A673 (cell line): Measurements from ENCODE around the gene INTS6. TPM values are rescaled to one million over a fixed set of nuclear protein-coding genes. Genes with fewer than 3 reads are reported as not detected.
A peak's percentile ranks its signal among the peaks of the same experiment; 100 is the strongest.

ENCODE experiments used
- BruUV-seq: library from RNA; stranded (reverse); fragments of 400-500 nt; replicated peaks from 2 replicates; lab custom pipeline; 2021; lab: Mats Ljungman, UMichigan
- CTCF ChIA-PET: fragments of 300-600 bp; sonication (Branson Sonifier 250); formaldehyde crosslinking; loops from one replicate; lab custom pipeline; 2022; ENCODE audit warnings: antibody characterized with exemption; lab: Charles Lee
- POLR2A ChIA-PET: fragments of 300-600 bp; sonication (Branson Sonifier 250); formaldehyde crosslinking; loops from one replicate; lab custom pipeline; 2022; ENCODE audit warnings: antibody characterized with exemption; ENCODE audit not compliant: low non-redundant PET; lab: Charles Lee
- DNase-seq: peaks from one replicate; pipeline ENCODE4 v3.0.0-alpha.2; 2015; ENCODE audit warnings: low spot score
- H3K27ac ChIP-seq: fragments of 200-600 bp; sonication (generic); 2 replicates; pipeline ENCODE4 v1.5.1; 2016; ENCODE audit warnings: mixed run types, low read depth, mild to moderate bottlenecking, mixed read lengths, antibody characterized with exemption, low read length; ENCODE audit not compliant: poor library complexity, severe bottlenecking
- H3K27me3 ChIP-seq: fragments of 200-600 bp; sonication (generic); replicated peaks from 2 replicates; pipeline ENCODE4 v1.6.1; 2017; ENCODE audit warnings: mixed run types, low read depth, mild to moderate bottlenecking, mixed read lengths, antibody characterized with exemption, low read length; ENCODE audit not compliant: insufficient read depth, poor library complexity
- H3K36me3 ChIP-seq: fragments of 200-600 bp; sonication (generic); 2 replicates; pipeline ENCODE4 v1.6.1; 2016; ENCODE audit warnings: mixed run types, mild to moderate bottlenecking, mixed read lengths, antibody characterized with exemption, low read length; ENCODE audit not compliant: insufficient read depth, poor library complexity, severe bottlenecking
- H3K4me1 ChIP-seq: fragments of 200-600 bp; sonication (generic); 2 replicates; pipeline ENCODE4 v1.6.1; 2017; ENCODE audit warnings: mixed run types, mild to moderate bottlenecking, mixed read lengths, antibody characterized with exemption, low read length; ENCODE audit not compliant: insufficient read depth, poor library complexity, severe bottlenecking
- H3K4me3 ChIP-seq: fragments of 200-600 bp; sonication (generic); 2 replicates; pipeline ENCODE4 v1.5.1; 2016; ENCODE audit warnings: low read depth, mixed run types, mild to moderate bottlenecking, mixed read lengths, low read length; ENCODE audit not compliant: poor library complexity, severe bottlenecking
- H3K9me3 ChIP-seq: fragments of 200-600 bp; sonication (generic); 2 replicates; pipeline ENCODE4 v1.6.1; 2016; ENCODE audit warnings: mixed run types, low read depth, mild to moderate bottlenecking, mixed read lengths, antibody characterized with exemption, low read length; ENCODE audit not compliant: poor library complexity, severe bottlenecking
- CTCF ChIP-seq: fragments of 300-800, 200-600 bp; sonication (generic); conservative IDR thresholded peaks from 2 replicates; pipeline ENCODE4 v1.5.1; 2017; ENCODE audit warnings: low read depth, mild to moderate bottlenecking, antibody characterized with exemption, low read length, moderate library complexity, mixed read lengths
- EZH2 ChIP-seq: fragments of 200-600 bp; sonication (generic); IDR thresholded peaks from 2 replicates; pipeline ENCODE4 v1.6.1; 2017; ENCODE audit warnings: borderline replicate concordance, low read depth, mild to moderate bottlenecking, mixed read lengths, antibody characterized with exemption, low read length; ENCODE audit not compliant: poor library complexity, severe bottlenecking
- intact Hi-C: fragments of 100-400 bp; cut with micrococcal nuclease; formaldehyde crosslinking; loops from one replicate; pipeline ENCODE4 v1.10.0; 2022; ENCODE audit not compliant: unreplicated experiment
- total RNA-seq: library from RNA; stranded (reverse); gene quantifications from 2 replicates; pipeline ENCODE4 v1.2.3, GENCODE V29; 2021

The INTS6 gene
- total RNA-seq, 1 experiment from 2014 or later, result 90.4 TPM

- TF ChIP-seq EZH2 (no peak), CTCF (peak; percentile 71)
- DNase-seq, result peak; percentile 50
- Histone ChIP-seq H3K27ac (no peak overlapping the region), H3K4me3 (no peak overlapping the region), H3K9me3 (no peaks in the 10 kb centered on the region), H3K27me3 (no peaks in the 10 kb centered on the region), H3K4me1 (peaks cover 55% of the 10 kb centered on the region), H3K36me3 (peaks cover 22% of the 10 kb centered on the region)
- BruUV-seq, result no TSS peak
- intact Hi-C loops, result loop anchor here (5.0 to 10.0 kb wide), 3 partner anchors 310 to 362 kb away; no protein-coding TSS in a partner anchor
- ChIA-PET POLR2A (no interaction called here), CTCF (interaction anchor here (0.6 to 1.2 kb wide), 4 partner anchors 286 to 365 kb away, joined by 4 to 10 read pairs (median 4); no protein-coding TSS in a partner anchor)
These were observed 17.7 kb downstream of the INTS6 start for GRCh38 chr13:51435002-51435578.

DNA sequence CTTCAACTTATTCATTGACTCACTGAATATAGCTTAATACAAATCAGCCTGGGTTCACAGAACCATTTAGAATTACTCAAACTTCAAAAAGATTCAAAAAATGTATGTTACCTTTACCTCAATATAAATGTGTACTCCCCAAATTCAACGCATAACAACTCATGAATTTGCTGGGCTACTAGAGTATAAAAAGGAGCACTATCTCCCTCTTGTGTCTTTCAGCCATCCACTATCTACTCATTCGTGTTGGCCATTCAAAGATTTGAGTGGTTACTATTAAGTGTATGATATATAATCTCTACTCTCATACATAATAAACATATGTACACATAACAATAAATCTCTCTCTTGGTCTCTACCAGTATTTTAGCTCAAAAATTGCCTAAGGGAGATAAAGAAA, 20.3 kb downstream of the INTS6 start:
- no peak for DNase-seq
- no peaks in the 10 kb centered on the region for H3K9me3 ChIP-seq
- TF ChIP-seq EZH2 (no peak), CTCF (0 out of 2 replicates have a peak, but pooled peaks have one; percentile 13)
- peaks cover 37% of the 10 kb centered on the region for H3K36me3 ChIP-seq
- H3K27ac ChIP-seq, result no peak overlapping the region
- intact Hi-C loops, result loop anchor here (10.0 kb wide), 1 partner anchor 308 kb away; no protein-coding TSS in a partner anchor
- peaks cover 33% of the 10 kb centered on the region for H3K4me1 ChIP-seq
- ChIA-PET POLR2A (interaction anchor here (0.6 kb wide), 2 partner anchors 11 to 696 kb away, joined by 3 read pairs; no protein-coding TSS in a partner anchor), CTCF (no interaction called here)
- H3K4me3 ChIP-seq, result no peak overlapping the region
- H3K27me3 ChIP-seq, result no peaks in the 10 kb centered on the region
- BruUV-seq, result no TSS peak

- intact Hi-C loops, result no loop called here
- no peak for TF ChIP-seq EZH2
- no peak for TF ChIP-seq CTCF
- Histone ChIP-seq H3K36me3 (peaks cover 39% of the 10 kb centered on the region), H3K4me1 (peaks cover 14% of the 10 kb centered on the region), H3K27me3 (no peaks in the 10 kb centered on the region), H3K9me3 (no peaks in the 10 kb centered on the region), H3K4me3 (no peak overlapping the region), H3K27ac (no peak overlapping the region)
- BruUV-seq, result no TSS peak
- no peak for DNase-seq
- ChIA-PET POLR2A (no interaction called here), CTCF (no interaction called here)
These were observed 25.9 kb downstream of the INTS6 start for GRCh38 chr13:51426982-51427381.
